Lower leg skin (tissue), 3 donors: ENCODE results near the gene GSG1L.

Source experiments
- CTCF ChIP-seq, 3 donors: fragments of 450-650 bp; IDR thresholded peaks; one replicate each; pipeline ENCODE4 v1.5.1; 2016; ENCODE audit warnings: antibody characterized with exemption in 3 of 3, mild to moderate bottlenecking in 3 of 3, moderate library complexity in 2 of 3
- POLR2A ChIP-seq, 2 donors: fragments of 450-650 bp; IDR thresholded peaks; one replicate each; pipeline ENCODE4 v1.6.1; 2016 to 2017; ENCODE audit warnings: antibody characterized with exemption in 2 of 2, mild to moderate bottlenecking in 1 of 2, moderate library complexity in 1 of 2

- TF ChIP-seq CTCF (IDR thresholded peaks at IDR 0.05) (no peak), POLR2A (IDR thresholded peaks at IDR 0.05) (no peak)
Observed at GRCh38 chr16:27928542-27928941, 135.0 kb downstream of the GSG1L start.
